Stimulated activated CD4-positive, alpha-beta T cell treated with anti-CD3 and anti-CD28 coated beads, Interleukin-12 subunit alpha, Interleukin-12 subunit beta, amount 100 ng/mL, for 4 hours (primary cell): Measurements from ENCODE around the gene AMD1.

ENCODE experiments used
- DNase-seq: peaks from one replicate; pipeline ENCODE4 v3.0.0-alpha.2; 2020

Gene AMD1

DNA sequence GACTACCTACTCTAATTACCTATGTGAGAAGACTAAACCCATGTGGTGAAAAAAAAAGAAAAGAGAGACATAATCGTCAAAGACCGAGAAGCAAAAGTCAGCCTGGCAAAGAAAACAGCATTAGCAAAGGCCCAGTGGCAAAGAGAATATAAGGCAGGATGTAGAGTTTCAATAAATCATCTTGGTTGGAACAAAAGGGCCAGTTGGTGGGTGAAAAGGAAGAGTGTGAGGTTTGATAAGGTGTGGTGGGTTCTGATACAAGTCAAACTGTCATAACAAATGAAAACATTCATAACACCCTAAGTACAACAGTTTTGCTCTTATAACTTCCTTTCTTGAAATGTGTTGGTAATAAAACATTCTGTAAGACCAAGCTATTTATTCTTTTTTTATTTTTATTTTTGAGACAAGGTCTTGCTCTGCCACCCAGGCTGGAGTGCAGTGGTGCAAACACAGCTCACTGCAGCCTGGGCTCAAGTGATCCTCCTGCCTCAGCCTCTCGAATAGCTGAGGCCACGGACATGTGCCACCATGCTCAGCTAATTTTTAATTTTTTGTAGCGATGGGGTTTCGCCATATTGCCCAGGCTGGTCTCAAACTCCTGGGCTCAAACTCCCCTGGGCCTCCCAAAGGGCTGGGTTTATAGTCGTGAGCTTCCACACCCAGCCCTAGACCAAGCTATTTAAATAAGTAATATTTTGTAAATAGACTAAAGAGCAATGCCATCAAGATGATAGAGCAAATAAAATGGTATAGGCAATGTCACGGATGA is 65.0 kb downstream of the AMD1 start:
- no peak for DNase-seq

DNA sequence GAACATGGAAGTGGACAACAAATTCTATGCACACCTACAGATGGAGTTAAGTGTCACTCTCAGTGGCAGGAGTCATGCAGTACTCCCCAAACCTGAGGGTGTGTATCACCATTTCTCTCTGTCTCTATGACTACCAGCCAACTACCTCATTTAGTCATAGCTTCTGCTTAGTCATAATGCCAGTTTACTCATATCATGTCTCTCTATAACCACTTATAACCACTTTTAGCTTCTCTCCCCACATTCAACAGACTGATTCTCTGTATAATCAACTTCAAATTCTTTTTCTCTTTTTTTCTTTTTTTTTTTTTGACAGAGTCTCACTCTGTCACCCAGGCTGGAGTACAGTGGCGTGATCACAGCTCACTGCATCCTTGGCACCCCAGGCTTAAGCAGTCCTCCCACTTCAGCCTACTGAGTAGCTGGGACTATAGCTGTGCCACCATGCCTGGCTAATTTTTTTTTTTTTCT is 70.1 kb downstream of the AMD1 start:
- peak; percentile 27 for DNase-seq
